RWPE2 (cell line): ENCODE results near the gene SPEF2.

Source experiments
- ATAC-seq: fragments of 200-7000 bp; cut with Tn5 transposase; 3 replicates; pipeline ENCODE4 v1.9.1; 2021; ENCODE audit warnings: low read depth
- DNase-seq: peaks from one replicate; pipeline ENCODE4 v3.0.0-alpha.2; 2020; ENCODE audit warnings: low spot score
- H3K27ac ChIP-seq: fragments of 450-650 bp; 2 replicates; pipeline ENCODE4 v1.5.1; 2017; ENCODE audit warnings: mild to moderate bottlenecking; ENCODE audit not compliant: poor library complexity, severe bottlenecking
- H3K27me3 ChIP-seq: fragments of 250-450 bp; sonication (Bioruptor Pico); 2 replicates; pipeline ENCODE4 v1.5.1; 2021; ENCODE audit warnings: mild to moderate bottlenecking, moderate library complexity; ENCODE audit not compliant: insufficient read depth, poor library complexity, severe bottlenecking
- H3K36me3 ChIP-seq: fragments of 250-450 bp; sonication (Bioruptor Pico); 2 replicates; pipeline ENCODE4 v1.5.1; 2020; ENCODE audit warnings: low read depth, mild to moderate bottlenecking, moderate library complexity
- H3K4me1 ChIP-seq: fragments of 250-450 bp; sonication (Bioruptor Pico); 2 replicates; pipeline ENCODE4 v1.5.1; 2021; ENCODE audit warnings: mild to moderate bottlenecking, moderate library complexity; ENCODE audit not compliant: insufficient read depth, poor library complexity, severe bottlenecking
- H3K4me3 ChIP-seq: fragments of 250-450 bp; sonication (Bioruptor Pico); 2 replicates; pipeline ENCODE4 v1.5.1; 2021; ENCODE audit warnings: mild to moderate bottlenecking, moderate library complexity; ENCODE audit not compliant: severe bottlenecking
- H3K9me3 ChIP-seq: fragments of 250-450 bp; sonication (Bioruptor Pico); 2 replicates; pipeline ENCODE4 v1.5.1; 2021; ENCODE audit warnings: mild to moderate bottlenecking, moderate library complexity; ENCODE audit not compliant: severe bottlenecking
- CTCF ChIP-seq: fragments of 450-650 bp; IDR thresholded peaks from one replicate; pipeline ENCODE4 v1.5.1; 2017; ENCODE audit warnings: mild to moderate bottlenecking, moderate library complexity; ENCODE audit not compliant: poor library complexity, severe bottlenecking

The SPEF2 gene

GRCh38 chr5:35694481-35694880 lies 76.8 kb downstream of the SPEF2 start:
- Histone ChIP-seq H3K27ac (no peak overlapping the region), H3K4me3 (no peak overlapping the region), H3K4me1 (no peaks in the 10 kb centered on the region), H3K9me3 (no peaks in the 10 kb centered on the region), H3K27me3 (no peaks in the 10 kb centered on the region), H3K36me3 (no peaks in the 10 kb centered on the region)
- no peak for DNase-seq
- TF ChIP-seq CTCF: no peak
- no peak for ATAC-seq

- no peak for DNase-seq
- no peak overlapping the region for H3K4me3 ChIP-seq
- no peak overlapping the region for H3K27ac ChIP-seq
- TF ChIP-seq CTCF: no peak
- ATAC-seq: no peak
- no peaks in the 10 kb centered on the region for H3K27me3 ChIP-seq
- no peaks in the 10 kb centered on the region for H3K9me3 ChIP-seq
- no peaks in the 10 kb centered on the region for H3K4me1 ChIP-seq
- no peaks in the 10 kb centered on the region for H3K36me3 ChIP-seq
Measured at GRCh38 chr5:35698047-35698808, 80.6 kb downstream of the SPEF2 start.

- Histone ChIP-seq H3K27ac (no peak overlapping the region), H3K4me3 (no peak overlapping the region), H3K9me3 (no peaks in the 10 kb centered on the region), H3K4me1 (peaks cover 2% of the 10 kb centered on the region), H3K27me3 (no peaks in the 10 kb centered on the region), H3K36me3 (no peaks in the 10 kb centered on the region)
- no peak for DNase-seq
- ATAC-seq: no peak
- no peak for TF ChIP-seq CTCF
Measured at GRCh38 chr5:35707659-35708058, 90.0 kb downstream of the SPEF2 start.

GRCh38 chr5:35709688-35710087 lies 92.0 kb downstream of the SPEF2 start:
- H3K4me1 ChIP-seq: peaks cover 2% of the 10 kb centered on the region
- DNase-seq: no peak
- H3K4me3 ChIP-seq: no peak overlapping the region
- no peak for TF ChIP-seq CTCF
- no peak for ATAC-seq
- H3K9me3 ChIP-seq: no peaks in the 10 kb centered on the region
- no peaks in the 10 kb centered on the region for H3K36me3 ChIP-seq
- no peaks in the 10 kb centered on the region for H3K27me3 ChIP-seq
- no peak overlapping the region for H3K27ac ChIP-seq

- Histone ChIP-seq H3K27ac (no peak overlapping the region), H3K27me3 (no peaks in the 10 kb centered on the region), H3K36me3 (no peaks in the 10 kb centered on the region), H3K9me3 (no peaks in the 10 kb centered on the region), H3K4me3 (no peak overlapping the region), H3K4me1 (no peaks in the 10 kb centered on the region)
- no peak for DNase-seq
- no peak for TF ChIP-seq CTCF
- no peak for ATAC-seq
Measured at GRCh38 chr5:35717718-35718117, 100.1 kb downstream of the SPEF2 start.
